Measurements from ENCODE around the gene OR6X1.
A peak's percentile ranks its signal among the peaks of the same experiment; 100 is the strongest.
"Not testable (repeated sequence)": the region's sequence is repeated elsewhere in the genome, so short reads cannot be mapped to it uniquely, and the experiment has no call there.

The OR6X1 gene

GRCh38 chr11:123751781-123752180 is 2.5 kb downstream of the OR6X1 start:
- DNase-seq = no peak

GRCh38 chr11:123748349-123748748 is 6.0 kb downstream of the OR6X1 start:
- not testable (repeated sequence) for DNase-seq

- DNase-seq = no peak
These were observed 8.4 kb downstream of the OR6X1 start for GRCh38 chr11:123745764-123746451.

GRCh38 chr11:123742724-123743120 is 11.6 kb downstream of the OR6X1 start:
- DNase-seq = no peak

GRCh38 chr11:123742031-123742723 is 12.1 kb downstream of the OR6X1 start:
- no peak for DNase-seq

- peak; percentile 85 for DNase-seq
These were observed 12.9 kb downstream of the OR6X1 start, which contains the start of gene ZNF202 for GRCh38 chr11:123741159-123742030. ZNF202 (minus strand) TSS chr11:123741660; CDS start chr11:123730888, 10,772 bp downstream.

- DNase-seq = no peak
These were observed 13.5 kb downstream of the OR6X1 start for GRCh38 chr11:123740787-123741158.

GRCh38 chr11:123738374-123738773 is 15.9 kb downstream of the OR6X1 start:
- no peak for DNase-seq

GRCh38 chr11:123736769-123737168 is 17.5 kb downstream of the OR6X1 start:
- DNase-seq = no peak

GRCh38 chr11:123729602-123730001 is 24.7 kb downstream of the OR6X1 start:
- DNase-seq = no peak

- no peak for DNase-seq
These were observed 28.2 kb downstream of the OR6X1 start for GRCh38 chr11:123725995-123726655.

- DNase-seq = no peak
These were observed 34.9 kb downstream of the OR6X1 start for GRCh38 chr11:123719452-123719851.

- DNase-seq = no peak
These were observed 35.8 kb downstream of the OR6X1 start for GRCh38 chr11:123718469-123718868.

GRCh38 chr11:123718063-123718462 is 36.3 kb downstream of the OR6X1 start:
- no peak for DNase-seq

GRCh38 chr11:123712627-123713026 is 41.7 kb downstream of the OR6X1 start:
- DNase-seq = not testable (repeated sequence)

GRCh38 chr11:123707606-123708205 is 46.6 kb downstream of the OR6X1 start:
- DNase-seq = peak; percentile 3

- no peak for DNase-seq
These were observed 47.1 kb downstream of the OR6X1 start for GRCh38 chr11:123707206-123707605.

- no peak for DNase-seq
These were observed 50.0 kb downstream of the OR6X1 start for GRCh38 chr11:123704341-123704740.

Data from activated effector memory CD4-positive, alpha-beta T cell treated with Interleukin-2 at 50 U/mL for 16 hours (primary cell).